22Rv1 (cell line): ENCODE results near the gene ADCY6.

ENCODE experiments used
- ZFX ChIP-seq: fragments of 450-650 bp; IDR thresholded peaks from 2 replicates; pipeline ENCODE4 v1.6.1; 2017; ENCODE audit warnings: antibody characterized with exemption, borderline replicate concordance
- TF ChIP-seq, protein P1 (sequence below): fragments of 450-650 bp; IDR thresholded peaks from 2 replicates; pipeline ENCODE4 v1.5.1; 2017; ENCODE audit warnings: mild to moderate bottlenecking

DNA sequence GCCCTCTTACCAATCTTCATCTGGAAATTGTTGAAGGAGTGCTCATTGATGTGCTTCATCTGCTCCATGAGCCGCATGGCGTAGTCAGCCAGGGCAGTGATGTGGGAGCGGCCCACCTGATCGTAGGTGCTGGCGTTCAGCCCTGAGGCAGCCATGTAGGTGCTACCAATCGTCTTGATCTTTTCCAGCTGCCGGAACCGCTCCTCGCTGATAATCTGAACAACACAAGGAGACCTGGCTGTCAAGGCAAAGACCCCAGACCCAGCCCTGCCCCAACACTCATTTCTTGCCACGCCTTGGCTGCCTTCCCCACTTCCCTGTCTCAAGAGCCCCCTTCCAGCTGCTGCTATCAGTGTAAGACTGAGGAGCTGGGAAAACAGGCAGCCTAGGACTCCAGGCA lies 18.1 kb downstream of the ADCY6 start:
- TF ChIP-seq, protein P1, sequence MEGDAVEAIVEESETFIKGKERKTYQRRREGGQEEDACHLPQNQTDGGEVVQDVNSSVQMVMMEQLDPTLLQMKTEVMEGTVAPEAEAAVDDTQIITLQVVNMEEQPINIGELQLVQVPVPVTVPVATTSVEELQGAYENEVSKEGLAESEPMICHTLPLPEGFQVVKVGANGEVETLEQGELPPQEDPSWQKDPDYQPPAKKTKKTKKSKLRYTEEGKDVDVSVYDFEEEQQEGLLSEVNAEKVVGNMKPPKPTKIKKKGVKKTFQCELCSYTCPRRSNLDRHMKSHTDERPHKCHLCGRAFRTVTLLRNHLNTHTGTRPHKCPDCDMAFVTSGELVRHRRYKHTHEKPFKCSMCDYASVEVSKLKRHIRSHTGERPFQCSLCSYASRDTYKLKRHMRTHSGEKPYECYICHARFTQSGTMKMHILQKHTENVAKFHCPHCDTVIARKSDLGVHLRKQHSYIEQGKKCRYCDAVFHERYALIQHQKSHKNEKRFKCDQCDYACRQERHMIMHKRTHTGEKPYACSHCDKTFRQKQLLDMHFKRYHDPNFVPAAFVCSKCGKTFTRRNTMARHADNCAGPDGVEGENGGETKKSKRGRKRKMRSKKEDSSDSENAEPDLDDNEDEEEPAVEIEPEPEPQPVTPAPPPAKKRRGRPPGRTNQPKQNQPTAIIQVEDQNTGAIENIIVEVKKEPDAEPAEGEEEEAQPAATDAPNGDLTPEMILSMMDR = no peak
- TF ChIP-seq ZFX = no peak
